Activated T-cell treated with anti-CD3 and anti-CD28 coated beads, Interleukin-2, amount 50 U/mL, for 24 hours (primary cell): ENCODE data around the gene CSPG5.

Source experiments
- DNase-seq: peaks from one replicate; pipeline ENCODE4 v3.0.0-alpha.2; 2020
- H3K27ac Mint-ChIP-seq: 2 replicates; pipeline ENCODE4 v1.8.0; 2020; ENCODE audit warnings: mild to moderate bottlenecking, mixed read lengths
- H3K27me3 Mint-ChIP-seq: 2 replicates; pipeline ENCODE4 v1.8.0; 2020; ENCODE audit warnings: mixed read lengths
- H3K36me3 Mint-ChIP-seq: 2 replicates; pipeline ENCODE4 v1.8.0; 2020; ENCODE audit warnings: low read depth, mixed read lengths
- H3K4me1 Mint-ChIP-seq: 2 replicates; pipeline ENCODE4 v1.8.0; 2020; ENCODE audit warnings: low read depth, mixed read lengths
- H3K4me3 Mint-ChIP-seq: 2 replicates; pipeline ENCODE4 v1.8.0; 2020; ENCODE audit warnings: mild to moderate bottlenecking, moderate library complexity, mixed read lengths
- H3K9me3 Mint-ChIP-seq: 2 replicates; pipeline ENCODE4 v1.8.0; 2020; ENCODE audit warnings: mixed read lengths

Gene CSPG5

GRCh38 chr3:47536967-47537366 is 41.7 kb downstream of the CSPG5 start:
- no peak for DNase-seq
- Mint-ChIP-seq H3K4me3 (no peak overlapping the region), H3K9me3 (no peaks in the 10 kb centered on the region), H3K4me1 (peaks cover 3% of the 10 kb centered on the region), H3K27me3 (peaks cover 7% of the 10 kb centered on the region), H3K27ac (no peak overlapping the region), H3K36me3 (no peaks in the 10 kb centered on the region)

GRCh38 chr3:47536221-47536891 is 42.3 kb downstream of the CSPG5 start:
- no peaks in the 10 kb centered on the region for H3K9me3 Mint-ChIP-seq
- H3K27me3 Mint-ChIP-seq: peaks cover 7% of the 10 kb centered on the region
- no peak overlapping the region for H3K4me3 Mint-ChIP-seq
- no peaks in the 10 kb centered on the region for H3K4me1 Mint-ChIP-seq
- H3K27ac Mint-ChIP-seq: no peak overlapping the region
- DNase-seq: no peak
- no peaks in the 10 kb centered on the region for H3K36me3 Mint-ChIP-seq

DNA sequence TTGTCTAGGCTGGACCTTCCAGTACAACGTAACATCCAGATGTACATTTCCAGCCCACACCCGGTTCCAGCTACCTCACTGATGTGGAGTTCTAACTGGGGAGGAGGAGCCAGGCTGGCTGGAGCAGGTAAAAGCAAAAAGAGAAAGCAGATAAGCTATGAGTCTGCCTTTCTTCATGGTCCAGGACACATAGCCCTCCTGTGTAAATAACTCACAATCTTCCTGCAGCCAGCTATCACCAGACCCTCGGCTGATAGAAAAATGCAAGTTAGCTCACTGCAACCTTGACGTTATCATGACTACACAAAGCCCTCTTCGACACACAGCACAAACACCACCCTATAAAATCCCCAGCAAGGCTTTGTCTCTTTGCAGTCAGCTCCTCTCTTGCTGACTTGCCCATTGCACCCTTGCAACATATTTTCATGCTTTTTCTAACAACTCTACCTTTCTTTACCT is 44.6 kb downstream of the CSPG5 start:
- no peaks in the 10 kb centered on the region for H3K36me3 Mint-ChIP-seq
- DNase-seq: no peak
- H3K4me3 Mint-ChIP-seq: no peak overlapping the region
- H3K9me3 Mint-ChIP-seq: no peaks in the 10 kb centered on the region
- peaks cover 7% of the 10 kb centered on the region for H3K27me3 Mint-ChIP-seq
- H3K4me1 Mint-ChIP-seq: no peaks in the 10 kb centered on the region
- H3K27ac Mint-ChIP-seq: no peak overlapping the region

DNA sequence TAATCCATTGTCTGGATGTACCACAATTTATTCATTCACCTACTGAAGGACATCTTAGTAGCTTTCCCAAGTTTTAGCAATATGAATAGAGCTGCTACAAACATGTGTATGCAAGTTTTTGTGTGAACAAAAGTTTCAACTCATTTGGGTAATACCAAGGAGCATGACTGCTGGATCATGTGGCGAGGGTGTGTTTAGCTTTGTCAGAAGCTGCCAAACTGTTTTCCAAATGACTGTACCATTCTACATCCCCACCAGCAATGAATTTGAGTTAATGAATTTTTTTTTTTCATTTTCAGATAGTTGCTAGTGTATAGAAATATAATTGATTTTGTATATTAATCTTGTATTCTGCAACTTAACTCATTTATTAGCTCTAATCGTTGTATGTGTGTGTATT is 45.2 kb downstream of the CSPG5 start:
- Mint-ChIP-seq H3K36me3 (no peaks in the 10 kb centered on the region), H3K9me3 (no peaks in the 10 kb centered on the region), H3K27me3 (peaks cover 2% of the 10 kb centered on the region), H3K27ac (no peak overlapping the region), H3K4me3 (no peak overlapping the region), H3K4me1 (no peaks in the 10 kb centered on the region)
- no peak for DNase-seq

GRCh38 chr3:47527952-47528725 is 50.5 kb downstream of the CSPG5 start:
- Mint-ChIP-seq H3K27me3 (no peaks in the 10 kb centered on the region), H3K36me3 (no peaks in the 10 kb centered on the region), H3K9me3 (peaks cover 4% of the 10 kb centered on the region), H3K4me3 (no peak overlapping the region), H3K4me1 (no peaks in the 10 kb centered on the region), H3K27ac (no peak overlapping the region)
- no peak for DNase-seq

DNA sequence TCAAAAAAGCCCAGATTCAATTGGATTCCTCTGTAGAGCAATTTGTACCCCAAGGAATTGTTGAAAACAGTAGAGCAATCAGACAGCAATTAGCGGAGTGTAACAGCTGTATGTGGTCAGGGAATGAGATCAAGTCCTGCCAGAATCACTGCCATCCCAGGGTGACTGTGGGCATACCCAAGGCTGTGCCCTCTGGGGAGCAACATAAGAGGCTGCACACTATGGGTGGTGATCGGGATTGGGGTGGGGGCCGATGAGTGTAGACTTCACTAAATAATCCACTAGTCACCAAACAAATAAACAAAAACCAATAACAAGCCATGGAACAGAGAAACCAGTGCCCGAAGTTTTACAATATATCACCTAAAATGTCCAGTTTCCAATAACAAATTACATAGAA is 53.0 kb downstream of the CSPG5 start:
- H3K27ac Mint-ChIP-seq: no peak overlapping the region
- H3K27me3 Mint-ChIP-seq: no peaks in the 10 kb centered on the region
- peaks cover 9% of the 10 kb centered on the region for H3K4me1 Mint-ChIP-seq
- H3K9me3 Mint-ChIP-seq: peaks cover 4% of the 10 kb centered on the region
- no peak overlapping the region for H3K4me3 Mint-ChIP-seq
- no peaks in the 10 kb centered on the region for H3K36me3 Mint-ChIP-seq
- no peak for DNase-seq

- Mint-ChIP-seq H3K4me1 (peaks cover 9% of the 10 kb centered on the region), H3K9me3 (peaks cover 4% of the 10 kb centered on the region), H3K27me3 (no peaks in the 10 kb centered on the region), H3K4me3 (no peak overlapping the region), H3K36me3 (no peaks in the 10 kb centered on the region), H3K27ac (no peak overlapping the region)
- no peak for DNase-seq
These were observed 55.2 kb downstream of the CSPG5 start for GRCh38 chr3:47523310-47524073.

- DNase-seq: peak; percentile 81
- H3K27ac Mint-ChIP-seq: peak overlapping the region; percentile 46
- no peaks in the 10 kb centered on the region for H3K36me3 Mint-ChIP-seq
- peaks cover 9% of the 10 kb centered on the region for H3K4me1 Mint-ChIP-seq
- no peaks in the 10 kb centered on the region for H3K9me3 Mint-ChIP-seq
- H3K27me3 Mint-ChIP-seq: no peaks in the 10 kb centered on the region
- H3K4me3 Mint-ChIP-seq: no peak overlapping the region
These were observed 56.3 kb downstream of the CSPG5 start for GRCh38 chr3:47522082-47522987.

GRCh38 chr3:47520756-47521155 is 57.9 kb downstream of the CSPG5 start:
- H3K27ac Mint-ChIP-seq: no peak overlapping the region
- H3K36me3 Mint-ChIP-seq: no peaks in the 10 kb centered on the region
- DNase-seq: no peak
- H3K4me1 Mint-ChIP-seq: peaks cover 9% of the 10 kb centered on the region
- H3K4me3 Mint-ChIP-seq: no peak overlapping the region
- H3K27me3 Mint-ChIP-seq: no peaks in the 10 kb centered on the region
- H3K9me3 Mint-ChIP-seq: no peaks in the 10 kb centered on the region

DNA sequence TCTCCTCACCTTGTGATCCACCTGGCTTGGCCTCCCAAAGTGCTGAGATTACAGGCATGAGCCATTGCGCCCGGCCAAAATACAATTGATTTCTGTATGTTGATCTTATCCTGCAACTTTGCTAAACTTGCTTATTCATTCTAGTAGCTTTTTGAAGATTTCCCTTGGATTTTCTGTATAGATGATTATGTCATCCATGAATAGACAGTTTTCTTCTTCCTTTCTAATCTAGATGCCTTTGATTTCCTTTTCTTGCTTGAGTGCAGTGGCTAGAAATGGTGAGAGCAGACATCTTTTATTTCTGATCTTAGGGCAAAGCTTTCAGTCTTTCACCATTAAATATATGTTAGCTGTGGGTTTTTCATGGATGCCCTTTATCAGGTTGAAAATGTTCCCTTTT is 60.7 kb downstream of the CSPG5 start:
- peaks cover 15% of the 10 kb centered on the region for H3K4me1 Mint-ChIP-seq
- H3K9me3 Mint-ChIP-seq: no peaks in the 10 kb centered on the region
- H3K4me3 Mint-ChIP-seq: no peak overlapping the region
- H3K36me3 Mint-ChIP-seq: peaks cover 5% of the 10 kb centered on the region
- H3K27ac Mint-ChIP-seq: no peak overlapping the region
- no peaks in the 10 kb centered on the region for H3K27me3 Mint-ChIP-seq
- DNase-seq: no peak

DNA sequence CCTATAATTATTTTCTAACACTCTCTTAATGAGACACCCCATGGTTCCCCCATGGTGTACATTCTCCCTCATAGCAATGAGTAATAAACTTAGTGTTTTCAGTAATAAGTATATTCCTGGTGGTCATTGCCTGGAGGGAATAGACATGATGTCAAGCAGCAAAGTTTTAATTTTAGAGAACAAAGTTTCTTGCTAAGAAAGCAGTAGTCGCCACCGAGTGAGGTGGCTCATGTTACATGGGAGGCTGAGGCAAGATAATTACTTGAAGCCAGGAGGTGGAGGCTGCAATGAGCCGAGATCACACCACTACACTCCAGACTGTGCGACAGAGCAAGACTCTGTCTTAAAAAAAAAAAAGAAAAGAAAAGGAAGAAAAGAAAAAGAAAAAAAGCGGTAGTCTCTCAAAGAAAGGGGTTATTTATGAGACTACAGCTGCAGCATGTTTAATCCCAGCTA is 62.8 kb downstream of the CSPG5 start:
- Mint-ChIP-seq H3K4me3 (no peak overlapping the region), H3K4me1 (peaks cover 19% of the 10 kb centered on the region)

GRCh38 chr3:47515100-47515499 is 63.6 kb downstream of the CSPG5 start:
- Mint-ChIP-seq H3K27ac (no peak overlapping the region), H3K36me3 (peaks cover 30% of the 10 kb centered on the region), H3K4me3 (peak overlapping the region; percentile 39), H3K27me3 (no peaks in the 10 kb centered on the region), H3K4me1 (peaks cover 19% of the 10 kb centered on the region), H3K9me3 (no peaks in the 10 kb centered on the region)
- no peak for DNase-seq

More for the DNA sequence above, 62.8 kb downstream of the CSPG5 start:
- Mint-ChIP-seq H3K27ac (no peak overlapping the region), H3K9me3 (no peaks in the 10 kb centered on the region), H3K27me3 (no peaks in the 10 kb centered on the region), H3K36me3 (peaks cover 23% of the 10 kb centered on the region)
- DNase-seq: no peak

- peak within 1 kb of the TSS; percentile 98 for H3K4me3 Mint-ChIP-seq
- peaks cover 48% of the 10 kb centered on the region for H3K36me3 Mint-ChIP-seq
- peak within 1 kb of the TSS; percentile 100 for H3K27ac Mint-ChIP-seq
- H3K4me1 Mint-ChIP-seq: peaks cover 19% of the 10 kb centered on the region
- DNase-seq: peak; percentile 98
- no peaks in the 10 kb centered on the region for H3K27me3 Mint-ChIP-seq
- no peaks in the 10 kb centered on the region for H3K9me3 Mint-ChIP-seq
These were observed 65.3 kb downstream of the CSPG5 start, which contains the start of gene ELP6 for GRCh38 chr3:47513125-47513929. ELP6 (minus strand) TSS chr3:47513712; CDS start chr3:47513590, 122 bp downstream.
